K562 (cell line): Measurements from ENCODE around the gene TPGS1. TPM values are rescaled to one million over a fixed set of nuclear protein-coding genes. Genes with fewer than 3 reads are reported as not detected.

ENCODE experiments used
- CBX8 ChIP-seq: fragments of 200-600 bp; sonication (generic); IDR thresholded peaks from 2 replicates; pipeline ENCODE4 v1.6.1; 2012; ENCODE audit warnings: borderline replicate concordance, mixed run types, low read depth, mild to moderate bottlenecking, moderate library complexity, mixed read lengths, low read length, control low read depth, inconsistent platforms; ENCODE audit not compliant: poor library complexity, severe bottlenecking; ENCODE audit errors: extremely low read depth
- EGR1 ChIP-seq: fragments of 450-650 bp; conservative IDR thresholded peaks from 2 replicates; pipeline ENCODE4 v1.6.1; 2017; ENCODE audit warnings: mild to moderate bottlenecking
- EP400 ChIP-seq: fragments of 450-650 bp; IDR thresholded peaks from 2 replicates; pipeline ENCODE4 v1.6.1; 2017; ENCODE audit warnings: antibody characterized with exemption, mild to moderate bottlenecking, moderate library complexity
- FOXA3 ChIP-seq, 2 experiments: fragments of 450-650 bp in 1 of 2; sonication (generic) in 1 of 2; formaldehyde crosslinking; IDR thresholded peaks in 1 of 2; conservative IDR thresholded peaks in 1 of 2; 2 replicates each; pipeline versions ENCODE4 v1.4.0 to v1.8.0; 2020 to 2022; ENCODE audit warnings: mild to moderate bottlenecking in 2 of 2, missing genetic modification reagents in 1 of 2
- KLF10 ChIP-seq: fragments of 250-450 bp; sonication (Bioruptor Pico); IDR thresholded peaks from 2 replicates; pipeline ENCODE4 v1.6.1; 2021; ENCODE audit warnings: matching md5 sums
- L3MBTL2 ChIP-seq: fragments of 450-650 bp; IDR thresholded peaks from 2 replicates; pipeline ENCODE4 v1.6.1; 2016; ENCODE audit warnings: mild to moderate bottlenecking, moderate library complexity
- LEF1 ChIP-seq: fragments of 450-650 bp; IDR thresholded peaks from 2 replicates; pipeline ENCODE4 v1.6.1; 2016; ENCODE audit warnings: mild to moderate bottlenecking
- SMARCC2 ChIP-seq: fragments of 450-650 bp; IDR thresholded peaks from 2 replicates; pipeline ENCODE4 v1.6.1; 2017; ENCODE audit warnings: antibody characterized with exemption, moderate library complexity, mild to moderate bottlenecking, low read depth
- TFAP4 ChIP-seq: sonication (generic); formaldehyde crosslinking; IDR thresholded peaks from 2 replicates; pipeline ENCODE4 v1.8.0; 2022; ENCODE audit warnings: missing genetic modification reagents, mild to moderate bottlenecking, moderate library complexity, borderline replicate concordance
- XRCC5 ChIP-seq: fragments of 200-400 bp; formaldehyde crosslinking; IDR thresholded peaks from 2 replicates; pipeline ENCODE4 v1.6.1; 2017; ENCODE audit warnings: low read depth, mild to moderate bottlenecking, low read length
- ZNF263 ChIP-seq: sonication (generic); formaldehyde crosslinking; IDR thresholded peaks from 2 replicates; pipeline ENCODE4 v1.8.0; 2022; ENCODE audit warnings: mild to moderate bottlenecking, missing genetic modification reagents, borderline replicate concordance
- ZNF347 ChIP-seq: fragments of 450-650 bp; formaldehyde crosslinking; IDR thresholded peaks from 2 replicates; pipeline ENCODE4 v1.4.0; 2020; ENCODE audit warnings: low read depth, mild to moderate bottlenecking, moderate library complexity
- polyA plus RNA-seq, 8 experiments: library from polyadenylated mRNA; depleted of rRNA in 4 of 8; stranded (reverse) in 5 of 8; unstranded in 3 of 8; fragments of >200 nt; fragmentation: Nextera tagmentation in 2 of 8; fragmentation: Illumina TruSeq in 1 of 8; extraction: Ambion mirVana in 2 of 8; extraction: Trizol in 1 of 8; gene quantifications; 2 replicates each; pipeline versions ENCODE4 v1.2.1 to v1.2.3, GENCODE V29; 2011 to 2014; ENCODE audit warnings: inconsistent platforms in 1 of 8, missing spikeins in 1 of 8
- total RNA-seq, 7 experiments: library from RNA; depleted of rRNA in 6 of 7; stranded (reverse); fragments of >200 nt in 6 of 7; fragmentation: Illumina TruSeq in 2 of 7; extraction: Trizol in 2 of 7; gene quantifications; 2 replicates each; pipeline versions ENCODE4 v1.2.1 to v1.2.3, GENCODE V29; 2011 to 2021; ENCODE audit warnings: low replicate concordance in 1 of 7
- TF ChIP-seq, protein P1 (sequence below): fragments of 250-450 bp; sonication (Bioruptor Pico); IDR thresholded peaks from 2 replicates; pipeline ENCODE4 v1.5.0; 2022; ENCODE audit warnings: mild to moderate bottlenecking
- TF ChIP-seq, protein P2 (sequence below): fragments of 200-800 bp; sonication (Bioruptor generic); IDR thresholded peaks from 2 replicates; pipeline ENCODE4 v1.6.1; 2017; ENCODE audit warnings: missing genetic modification characterization, missing compliant biosample characterization
- TF ChIP-seq, protein P3 (sequence below): fragments of 250-450 bp; sonication (Bioruptor Pico); IDR thresholded peaks from 2 replicates; pipeline ENCODE4 v1.4.0; 2020; ENCODE audit warnings: borderline replicate concordance
- TF ChIP-seq, protein P4 (sequence below): sonication (generic); formaldehyde crosslinking; IDR thresholded peaks from 2 replicates; pipeline ENCODE4 v1.9.0; 2022; ENCODE audit warnings: mild to moderate bottlenecking, missing genetic modification reagents
- TF ChIP-seq, protein P5 (sequence below), 2 experiments: fragments of 450-650 bp; conservative IDR thresholded peaks; 2 replicates each; pipeline ENCODE4 v1.6.1; 2017; ENCODE audit warnings: mild to moderate bottlenecking in 2 of 2, moderate library complexity in 2 of 2

The TPGS1 gene
- total and polyA plus RNA-seq, 9 of the 15 experiments (the other 6 are each of a cell fraction or from before 2014, with no cell fraction given), result 0.30 to 31.6 (median 1.2) TPM; not detected in 2

DNA sequence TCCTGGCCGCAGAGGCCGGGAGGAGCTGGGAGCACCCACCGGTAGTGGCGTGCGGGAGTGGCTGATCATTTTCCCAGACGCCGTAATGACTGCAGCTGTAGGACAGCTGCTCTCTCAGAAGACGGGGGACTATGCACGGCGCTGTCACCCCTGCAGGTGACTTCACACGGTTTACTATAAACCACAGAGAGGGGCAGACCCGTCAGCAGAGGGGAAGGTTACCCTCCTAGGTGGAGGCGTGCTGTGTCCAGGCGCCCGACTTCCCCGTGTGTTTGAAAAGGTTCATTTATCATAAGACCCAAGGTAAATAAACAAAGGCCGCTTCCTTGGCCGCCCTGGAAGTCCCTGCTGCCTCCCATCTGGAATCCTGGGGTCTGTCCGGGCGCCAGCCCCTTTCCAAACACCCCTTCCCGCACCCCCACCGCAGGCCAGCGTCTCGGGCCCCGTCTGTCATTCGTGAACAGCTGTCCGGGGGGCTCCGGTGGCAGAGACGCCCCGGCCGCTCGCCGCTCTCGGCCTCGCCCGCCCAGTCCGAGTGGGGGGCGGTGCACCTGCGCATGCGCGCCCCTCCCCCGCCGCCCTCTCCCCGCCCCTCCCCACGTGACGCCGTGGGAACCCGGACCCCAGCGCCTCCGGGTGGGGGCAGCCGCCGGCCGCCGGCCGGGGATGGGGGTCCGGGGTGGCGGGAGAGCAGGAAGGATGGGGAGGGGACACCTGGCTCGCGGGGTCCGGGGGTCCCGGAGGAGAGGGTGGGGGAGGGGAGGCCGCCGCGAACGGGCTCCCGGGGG, 47.4 kb upstream of the TPGS1 start (continued):
- peak; percentile 73; the same call in 1 of the 2 replicates for TF ChIP-seq TFAP4 (CRISPR knock-in tag)
- no peak for TF ChIP-seq ZNF347
- TF ChIP-seq KLF10 (CRISPR knock-in tag), result no peak
- TF ChIP-seq FOXA3 (CRISPR knock-in tag; conservative IDR thresholded peaks at IDR 0.05 in 1 of 2, IDR thresholded peaks at IDR 0.05 in 1 of 2), result peak; percentile 68 to 71; a peak in 3 of 4 replicates
- TF ChIP-seq ZNF263 (CRISPR knock-in tag), result peak; percentile 80
- no peak for TF ChIP-seq SMARCC2
- TF ChIP-seq L3MBTL2, result 0 out of 2 replicates have a peak, but pooled peaks have one; percentile 25
- no peak for TF ChIP-seq LEF1
- TF ChIP-seq EGR1, result no peak
- TF ChIP-seq, protein P1, sequence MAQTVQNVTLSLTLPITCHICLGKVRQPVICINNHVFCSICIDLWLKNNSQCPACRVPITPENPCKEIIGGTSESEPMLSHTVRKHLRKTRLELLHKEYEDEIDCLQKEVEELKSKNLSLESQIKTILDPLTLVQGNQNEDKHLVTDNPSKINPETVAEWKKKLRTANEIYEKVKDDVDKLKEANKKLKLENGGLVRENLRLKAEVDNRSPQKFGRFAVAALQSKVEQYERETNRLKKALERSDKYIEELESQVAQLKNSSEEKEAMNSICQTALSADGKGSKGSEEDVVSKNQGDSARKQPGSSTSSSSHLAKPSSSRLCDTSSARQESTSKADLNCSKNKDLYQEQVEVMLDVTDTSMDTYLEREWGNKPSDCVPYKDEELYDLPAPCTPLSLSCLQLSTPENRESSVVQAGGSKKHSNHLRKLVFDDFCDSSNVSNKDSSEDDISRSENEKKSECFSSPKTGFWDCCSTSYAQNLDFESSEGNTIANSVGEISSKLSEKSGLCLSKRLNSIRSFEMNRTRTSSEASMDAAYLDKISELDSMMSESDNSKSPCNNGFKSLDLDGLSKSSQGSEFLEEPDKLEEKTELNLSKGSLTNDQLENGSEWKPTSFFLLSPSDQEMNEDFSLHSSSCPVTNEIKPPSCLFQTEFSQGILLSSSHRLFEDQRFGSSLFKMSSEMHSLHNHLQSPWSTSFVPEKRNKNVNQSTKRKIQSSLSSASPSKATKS (CRISPR knock-in tag), result no peak
- TF ChIP-seq, protein P2, sequence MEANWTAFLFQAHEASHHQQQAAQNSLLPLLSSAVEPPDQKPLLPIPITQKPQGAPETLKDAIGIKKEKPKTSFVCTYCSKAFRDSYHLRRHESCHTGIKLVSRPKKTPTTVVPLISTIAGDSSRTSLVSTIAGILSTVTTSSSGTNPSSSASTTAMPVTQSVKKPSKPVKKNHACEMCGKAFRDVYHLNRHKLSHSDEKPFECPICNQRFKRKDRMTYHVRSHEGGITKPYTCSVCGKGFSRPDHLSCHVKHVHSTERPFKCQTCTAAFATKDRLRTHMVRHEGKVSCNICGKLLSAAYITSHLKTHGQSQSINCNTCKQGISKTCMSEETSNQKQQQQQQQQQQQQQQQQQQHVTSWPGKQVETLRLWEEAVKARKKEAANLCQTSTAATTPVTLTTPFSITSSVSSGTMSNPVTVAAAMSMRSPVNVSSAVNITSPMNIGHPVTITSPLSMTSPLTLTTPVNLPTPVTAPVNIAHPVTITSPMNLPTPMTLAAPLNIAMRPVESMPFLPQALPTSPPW (CRISPR knock-in tag), result peak; percentile 84
- no peak for TF ChIP-seq XRCC5
- TF ChIP-seq, protein P3, sequence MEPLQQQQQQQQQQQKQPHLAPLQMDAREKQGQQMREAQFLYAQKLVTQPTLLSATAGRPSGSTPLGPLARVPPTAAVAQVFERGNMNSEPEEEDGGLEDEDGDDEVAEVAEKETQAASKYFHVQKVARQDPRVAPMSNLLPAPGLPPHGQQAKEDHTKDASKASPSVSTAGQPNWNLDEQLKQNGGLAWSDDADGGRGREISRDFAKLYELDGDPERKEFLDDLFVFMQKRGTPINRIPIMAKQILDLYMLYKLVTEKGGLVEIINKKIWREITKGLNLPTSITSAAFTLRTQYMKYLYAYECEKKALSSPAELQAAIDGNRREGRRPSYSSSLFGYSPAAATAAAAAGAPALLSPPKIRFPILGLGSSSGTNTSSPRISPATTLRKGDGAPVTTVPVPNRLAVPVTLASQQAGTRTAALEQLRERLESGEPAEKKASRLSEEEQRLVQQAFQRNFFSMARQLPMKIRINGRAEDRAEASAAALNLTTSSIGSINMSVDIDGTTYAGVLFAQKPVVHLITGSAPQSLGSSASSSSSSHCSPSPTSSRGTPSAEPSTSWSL (CRISPR knock-in tag), result no peak
- TF ChIP-seq, protein P4, sequence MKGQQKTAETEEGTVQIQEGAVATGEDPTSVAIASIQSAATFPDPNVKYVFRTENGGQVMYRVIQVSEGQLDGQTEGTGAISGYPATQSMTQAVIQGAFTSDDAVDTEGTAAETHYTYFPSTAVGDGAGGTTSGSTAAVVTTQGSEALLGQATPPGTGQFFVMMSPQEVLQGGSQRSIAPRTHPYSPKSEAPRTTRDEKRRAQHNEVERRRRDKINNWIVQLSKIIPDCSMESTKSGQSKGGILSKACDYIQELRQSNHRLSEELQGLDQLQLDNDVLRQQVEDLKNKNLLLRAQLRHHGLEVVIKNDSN (CRISPR knock-in tag), result peak; percentile 73
- TF ChIP-seq EP400, result no peak
- TF ChIP-seq, protein P5, sequence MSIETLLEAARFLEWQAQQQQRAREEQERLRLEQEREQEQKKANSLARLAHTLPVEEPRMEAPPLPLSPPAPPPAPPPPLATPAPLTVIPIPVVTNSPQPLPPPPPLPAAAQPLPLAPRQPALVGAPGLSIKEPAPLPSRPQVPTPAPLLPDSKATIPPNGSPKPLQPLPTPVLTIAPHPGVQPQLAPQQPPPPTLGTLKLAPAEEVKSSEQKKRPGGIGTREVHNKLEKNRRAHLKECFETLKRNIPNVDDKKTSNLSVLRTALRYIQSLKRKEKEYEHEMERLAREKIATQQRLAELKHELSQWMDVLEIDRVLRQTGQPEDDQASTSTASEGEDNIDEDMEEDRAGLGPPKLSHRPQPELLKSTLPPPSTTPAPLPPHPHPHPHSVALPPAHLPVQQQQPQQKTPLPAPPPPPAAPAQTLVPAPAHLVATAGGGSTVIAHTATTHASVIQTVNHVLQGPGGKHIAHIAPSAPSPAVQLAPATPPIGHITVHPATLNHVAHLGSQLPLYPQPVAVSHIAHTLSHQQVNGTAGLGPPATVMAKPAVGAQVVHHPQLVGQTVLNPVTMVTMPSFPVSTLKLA (conservative IDR thresholded peaks at IDR 0.05), result 0 out of 4 replicates have a peak, but pooled peaks of 1 of the 2 experiments have one; percentile 30
- TF ChIP-seq CBX8, result no peak
